A549 treated with AZD2906 at 1 μM for 4 hours (cell line): Measurements from ENCODE around the gene ISOC1. TPM values are rescaled to one million over a fixed set of nuclear protein-coding genes. Genes with fewer than 3 reads are reported as not detected.

Experiments used
- total RNA-seq: library from RNA; stranded (reverse); fragments of 200-300 nt; extraction: Qiagen RNA extraction; gene quantifications from 5 replicates; pipeline ENCODE4 v1.2.3, GENCODE V29; 2022

Gene ISOC1
- 15.4 to 17.6 TPM (median 16.3 TPM) in 5 replicates for total RNA-seq

DNA sequence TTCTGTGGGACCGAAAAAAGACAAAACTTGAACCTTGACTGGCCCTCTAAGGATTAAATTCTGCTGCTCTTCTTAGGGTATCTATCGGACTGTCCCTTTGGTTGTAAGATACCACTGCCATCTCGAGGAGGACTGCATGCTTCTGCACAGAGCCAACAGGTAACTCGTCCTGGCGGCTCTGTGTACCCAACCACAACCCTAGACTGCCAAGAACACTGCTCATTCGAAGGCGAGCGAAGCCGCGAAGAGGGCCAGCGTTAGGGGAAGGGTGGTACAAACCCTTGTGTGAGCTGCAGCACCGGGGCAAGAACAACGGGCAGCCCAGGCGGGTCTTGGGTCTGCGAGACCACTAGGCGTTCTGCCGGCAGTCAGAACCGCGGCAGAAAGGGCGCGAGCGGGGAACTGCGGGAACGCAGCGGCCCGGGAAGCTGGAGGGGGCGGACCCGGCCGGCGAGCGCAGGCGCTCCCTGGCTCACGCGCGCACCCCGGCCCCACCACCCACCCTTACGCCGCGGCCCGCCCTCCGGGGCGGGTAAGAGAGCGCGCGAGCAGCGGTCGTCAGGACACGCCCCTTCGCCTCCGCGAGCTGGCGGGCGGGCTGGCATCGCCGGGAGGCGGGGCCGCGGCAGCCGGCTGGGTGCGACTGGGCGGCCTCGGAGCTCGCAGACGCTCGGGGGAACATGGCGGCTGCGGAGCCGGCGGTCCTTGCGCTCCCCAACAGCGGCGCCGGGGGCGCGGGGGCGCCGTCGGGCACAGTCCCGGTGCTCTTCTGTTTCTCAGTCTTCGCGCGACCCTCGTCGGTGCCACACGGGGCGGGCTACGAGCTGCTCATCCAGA is at the start of gene ISOC1:
Gene ISOC1 (plus strand): TSS at position 663 of the 837 bp plus-strand sequence. CDS start 18 bp downstream, at position 681.

Other genes starting within 250 kb of the ISOC1 start
- 0.03 to 0.07 TPM (median 0.05 TPM) in 4 of 5 replicates, not detected in the other for gene SLC27A6, start 129.3 kb upstream of the ISOC1 start, total RNA-seq